ENCODE measurements around the gene TMOD2.

Gene TMOD2

GRCh38 chr15:51842852-51843737 is 91.7 kb downstream of the TMOD2 start:
- peak; percentile 81 for DNase-seq (ENCODE audit: low spot score)
- H3K27me3 ChIP-seq (ENCODE audit: insufficient read depth, poor library complexity, severe bottlenecking), result no peaks in the 10 kb centered on the region
- TF ChIP-seq CTCF (IDR thresholded peaks at IDR 0.05; ENCODE audit: poor library complexity, severe bottlenecking), result no peak
- H3K9me3 ChIP-seq (ENCODE audit: severe bottlenecking), result no peaks in the 10 kb centered on the region
- peak overlapping the region; percentile 97 for H3K27ac ChIP-seq (ENCODE audit: poor library complexity, severe bottlenecking)
- H3K36me3 ChIP-seq (ENCODE audit: low read depth), result peaks cover 14% of the 10 kb centered on the region
- H3K4me3 ChIP-seq (ENCODE audit: severe bottlenecking), result no peak overlapping the region
- peak; percentile 91 for ATAC-seq (ENCODE audit: low read depth)
- peaks cover 86% of the 10 kb centered on the region for H3K4me1 ChIP-seq (ENCODE audit: insufficient read depth, poor library complexity, severe bottlenecking)

DNA sequence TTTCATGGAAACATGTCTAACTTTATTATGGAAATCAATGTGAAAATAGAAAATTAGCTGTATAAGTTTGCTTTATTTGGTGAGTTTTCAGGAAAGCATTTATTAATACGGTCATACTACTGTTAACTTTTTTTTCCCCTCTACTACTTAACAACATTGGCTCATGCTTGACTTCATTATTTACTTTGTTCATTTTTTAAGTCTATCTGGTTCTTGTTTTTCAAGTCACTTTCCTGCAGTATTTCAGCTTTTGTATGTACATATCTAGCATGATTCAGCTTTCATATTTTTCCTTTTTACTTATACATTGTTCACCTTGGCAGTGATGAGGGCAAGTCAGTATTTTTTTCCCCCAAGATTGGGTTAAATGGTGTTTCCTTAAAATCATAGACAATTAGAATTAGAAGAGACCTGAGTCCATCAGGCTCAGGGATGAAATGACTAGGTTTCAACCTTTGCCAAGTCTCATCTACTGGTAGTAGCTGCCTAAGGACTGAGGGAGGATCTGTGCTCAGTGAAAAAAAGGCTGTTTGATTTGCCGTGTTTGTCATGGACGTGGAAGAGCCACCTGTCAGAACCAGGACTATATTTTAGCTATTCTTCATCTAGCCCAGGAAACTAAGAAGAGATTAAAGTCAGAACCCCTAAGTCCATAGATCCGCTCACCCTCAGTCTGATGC is 93.5 kb downstream of the TMOD2 start:
- Histone ChIP-seq H3K4me1 (ENCODE audit: insufficient read depth, poor library complexity, severe bottlenecking) (peaks cover 90% of the 10 kb centered on the region), H3K9me3 (ENCODE audit: severe bottlenecking) (no peaks in the 10 kb centered on the region), H3K27ac (ENCODE audit: poor library complexity, severe bottlenecking) (peak overlapping the region; percentile 97), H3K4me3 (ENCODE audit: severe bottlenecking) (no peak overlapping the region), H3K27me3 (ENCODE audit: insufficient read depth, poor library complexity, severe bottlenecking) (no peaks in the 10 kb centered on the region), H3K36me3 (ENCODE audit: low read depth) (peaks cover 22% of the 10 kb centered on the region)
- no peak for DNase-seq (ENCODE audit: low spot score)
- no peak for TF ChIP-seq CTCF (IDR thresholded peaks at IDR 0.05; ENCODE audit: poor library complexity, severe bottlenecking)
- no peak for ATAC-seq (ENCODE audit: low read depth)

DNA sequence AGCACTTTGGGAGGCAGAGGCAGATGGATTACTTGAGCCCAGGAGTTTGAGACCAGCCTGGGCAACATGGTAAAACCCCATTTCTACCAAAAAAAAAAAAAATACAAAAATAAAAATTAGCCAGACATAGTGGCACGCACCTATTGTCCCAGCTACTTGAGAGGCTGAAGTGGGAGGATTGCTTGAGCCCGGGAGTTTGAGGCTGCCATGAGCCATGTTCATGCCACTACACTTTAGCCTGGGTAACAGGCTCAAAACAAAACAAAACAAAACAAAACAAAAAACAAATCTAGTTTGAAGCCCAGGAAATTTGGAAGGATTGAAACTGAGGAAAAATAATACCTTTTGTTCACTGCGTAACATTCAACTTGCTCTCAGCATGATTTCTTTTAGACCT is 94.7 kb downstream of the TMOD2 start:
- H3K27me3 ChIP-seq (ENCODE audit: insufficient read depth, poor library complexity, severe bottlenecking), result no peaks in the 10 kb centered on the region
- peaks cover 22% of the 10 kb centered on the region for H3K36me3 ChIP-seq (ENCODE audit: low read depth)
- peaks cover 78% of the 10 kb centered on the region for H3K4me1 ChIP-seq (ENCODE audit: insufficient read depth, poor library complexity, severe bottlenecking)
- DNase-seq (ENCODE audit: low spot score), result no peak
- TF ChIP-seq CTCF (IDR thresholded peaks at IDR 0.05; ENCODE audit: poor library complexity, severe bottlenecking), result no peak
- H3K4me3 ChIP-seq (ENCODE audit: severe bottlenecking), result no peak overlapping the region
- peak overlapping the region; percentile 97 for H3K27ac ChIP-seq (ENCODE audit: poor library complexity, severe bottlenecking)
- no peaks in the 10 kb centered on the region for H3K9me3 ChIP-seq (ENCODE audit: severe bottlenecking)
- peak; percentile 3; the same call in 1 of the 3 replicates for ATAC-seq (ENCODE audit: low read depth)

- TF ChIP-seq CTCF (IDR thresholded peaks at IDR 0.05; ENCODE audit: poor library complexity, severe bottlenecking), result no peak
- H3K36me3 ChIP-seq (ENCODE audit: low read depth), result peaks cover 22% of the 10 kb centered on the region
- H3K9me3 ChIP-seq (ENCODE audit: severe bottlenecking), result no peaks in the 10 kb centered on the region
- ATAC-seq (ENCODE audit: low read depth), result peak; percentile 45
- H3K27ac ChIP-seq (ENCODE audit: poor library complexity, severe bottlenecking), result peak overlapping the region; percentile 97
- H3K4me1 ChIP-seq (ENCODE audit: insufficient read depth, poor library complexity, severe bottlenecking), result peaks cover 72% of the 10 kb centered on the region
- no peaks in the 10 kb centered on the region for H3K27me3 ChIP-seq (ENCODE audit: insufficient read depth, poor library complexity, severe bottlenecking)
- no peak overlapping the region for H3K4me3 ChIP-seq (ENCODE audit: severe bottlenecking)
- no peak for DNase-seq (ENCODE audit: low spot score)
Measured at GRCh38 chr15:51846463-51847230, 95.2 kb downstream of the TMOD2 start.
